ENCODE data around the gene SLIRP.
A peak's percentile ranks its signal among the peaks of the same experiment; 100 is the strongest.
"Not testable (repeated sequence)": the region's sequence is repeated elsewhere in the genome, so short reads cannot be mapped to it uniquely, and the experiment has no call there.

SLIRP gene

GRCh38 chr14:77746064-77746702, 38.3 kb downstream of the SLIRP start:
- no peak for DNase-seq

DNA sequence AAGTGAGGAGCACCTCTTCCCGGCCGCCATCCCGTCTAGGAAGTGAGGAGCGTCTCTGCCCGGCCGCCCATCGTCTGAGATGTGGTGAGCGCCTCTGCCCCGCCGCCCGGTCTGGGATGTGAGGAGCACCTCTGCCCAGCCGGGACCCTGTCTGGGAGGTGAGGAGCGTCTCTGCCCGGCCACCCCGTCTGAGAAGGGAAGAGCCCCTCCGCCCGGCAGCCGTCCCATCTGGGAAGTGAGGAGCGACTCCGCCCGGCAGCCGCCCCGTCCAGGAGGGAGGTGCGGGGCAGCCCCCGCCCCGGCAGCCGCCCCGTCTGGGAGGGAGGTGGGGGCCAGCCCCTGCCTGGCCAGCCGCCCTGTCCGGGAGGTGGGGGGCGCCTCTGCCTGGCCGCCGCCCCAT, 39.5 kb downstream of the SLIRP start:
- DNase-seq = not testable (repeated sequence)

DNA sequence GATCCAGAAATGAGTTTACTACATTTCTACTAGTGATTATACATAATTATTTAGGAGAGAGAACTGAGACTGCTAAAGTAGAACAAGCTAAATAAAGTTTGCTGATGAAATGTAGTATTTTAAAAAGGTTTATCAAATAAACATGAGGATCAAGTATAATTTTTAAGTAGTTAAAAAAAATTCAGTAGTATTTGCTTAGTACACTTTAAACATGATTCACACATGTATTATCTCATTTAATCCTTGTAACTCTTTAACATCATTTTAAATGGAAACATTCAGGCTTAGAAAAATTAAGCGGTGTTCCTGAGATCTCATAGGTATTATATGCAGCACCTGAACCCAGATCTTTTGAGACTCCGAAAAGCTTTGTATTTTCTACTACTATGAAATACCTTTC, 44.4 kb downstream of the SLIRP start:
- DNase-seq = no peak

GRCh38 chr14:77752799-77753516, 45.1 kb downstream of the SLIRP start:
- DNase-seq = peak; percentile 6

DNA sequence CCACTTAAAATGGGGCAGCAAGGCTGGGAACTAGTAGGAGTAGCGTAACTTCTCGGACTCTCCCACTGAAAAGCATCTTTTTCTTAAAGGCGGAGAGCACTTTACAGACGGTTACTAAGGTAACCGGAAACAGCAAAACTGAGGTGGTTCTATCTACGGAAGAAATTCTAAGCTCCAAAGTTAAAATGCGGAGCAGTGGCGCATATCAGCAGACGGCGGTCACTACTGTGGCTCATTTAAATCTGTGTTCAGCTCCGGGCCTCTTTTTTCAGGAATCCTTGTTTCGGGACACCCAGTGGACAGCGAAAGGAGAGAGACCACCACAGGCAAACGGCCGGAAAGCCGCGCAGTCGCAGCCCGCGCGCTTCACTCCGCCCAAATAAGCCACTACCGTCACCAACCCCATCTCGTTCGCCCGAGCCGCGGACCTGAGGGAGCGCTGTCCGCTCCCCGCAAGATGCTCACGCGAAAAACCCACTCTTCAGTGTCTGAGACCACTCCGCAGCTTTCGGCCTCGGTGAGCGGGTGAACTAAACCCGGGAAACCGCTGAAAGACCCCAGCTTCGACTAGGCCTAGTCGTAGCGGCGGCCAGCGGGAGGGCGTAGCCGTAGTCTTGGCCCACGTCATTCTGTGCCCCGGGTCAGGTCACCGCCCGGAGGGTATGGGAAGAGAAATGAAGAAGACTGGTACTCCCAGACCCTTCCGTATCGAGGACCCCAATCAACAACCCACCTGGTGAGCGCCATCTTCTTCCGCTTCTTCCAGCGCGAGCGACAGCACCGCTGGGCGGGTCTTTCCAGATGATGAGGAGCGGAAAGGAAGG, 52.7 kb downstream of the SLIRP start, which contains the start of gene SNW1:
TSS of gene SNW1 (minus strand) at position 776 of the 824 bp plus-strand sequence. CDS start at position 747, 29 bp downstream.
- DNase-seq = peak; percentile 92

DNA sequence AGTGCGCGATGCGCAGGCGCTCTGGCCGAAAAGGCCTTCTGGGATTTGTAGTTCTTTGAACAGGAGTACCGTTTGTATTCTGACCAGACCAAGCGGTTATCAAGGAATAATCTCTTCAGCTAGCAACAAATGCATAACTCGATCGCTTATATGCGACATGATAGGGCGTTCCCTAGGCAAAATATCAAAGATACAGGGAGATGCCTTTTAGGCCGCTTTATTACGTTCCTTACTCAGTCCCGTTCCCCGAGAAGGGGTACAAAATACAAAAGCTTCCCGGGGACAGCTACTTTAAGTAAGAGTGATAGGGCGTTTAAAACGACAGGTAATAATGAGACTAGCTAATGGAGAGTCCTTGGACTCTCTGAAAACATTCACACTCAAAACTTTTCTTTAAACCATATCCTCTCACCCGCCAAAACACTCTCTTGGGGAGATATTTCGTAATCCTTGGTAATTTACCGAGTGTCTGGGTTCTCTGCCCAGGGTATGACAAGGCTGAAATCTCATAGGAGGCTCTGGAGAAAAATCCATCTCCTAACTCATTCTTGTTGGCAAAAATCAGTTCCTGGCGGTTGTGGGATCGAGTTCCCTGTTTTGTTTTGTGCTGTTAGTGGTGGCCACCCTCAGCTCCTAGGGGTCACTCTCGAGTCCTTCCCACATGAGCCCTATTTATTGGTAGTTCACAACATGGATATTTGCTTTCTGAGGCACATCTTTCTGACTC, 53.5 kb downstream of the SLIRP start:
- peak; percentile 52 for DNase-seq

- no peak for DNase-seq
These were observed 55.4 kb downstream of the SLIRP start for GRCh38 chr14:77763316-77763715.

DNA sequence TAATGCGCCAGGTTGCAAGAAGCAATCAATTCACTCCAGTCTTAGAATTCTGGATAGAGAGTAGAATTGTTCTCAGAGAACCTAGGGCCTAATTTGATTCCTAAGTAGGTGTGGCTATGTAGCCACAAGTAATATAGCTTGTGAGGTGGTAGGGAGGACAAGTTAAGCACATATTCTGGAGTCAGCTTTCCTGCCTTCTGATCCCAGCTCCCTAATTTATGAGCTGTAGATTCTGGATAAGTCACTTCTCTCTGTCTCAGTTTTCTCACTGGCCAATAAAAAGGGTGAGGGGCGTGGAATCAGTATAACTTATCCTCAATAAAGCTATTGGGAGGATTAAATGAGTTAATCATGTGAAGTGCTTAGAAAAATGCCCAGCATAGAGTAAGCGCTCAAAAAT, 56.1 kb downstream of the SLIRP start:
- no peak for DNase-seq
